ENCODE results near the gene CASKIN2. TPM values are rescaled to one million over a fixed set of nuclear protein-coding genes. Genes with fewer than 3 reads are reported as not detected.

CASKIN2 gene
- polyA plus RNA-seq, 6 donors from 2014 or later: 0.29 TPM; not detected in 5

Other genes with a start within 250 kb of the CASKIN2 start
- 100 to 1,000 TPM in 5 of 6 donors, 10 to 100 TPM in 1; 95.1 to 133 (median 105) TPM for gene MIF4GD, start 244.3 kb downstream of the CASKIN2 start, polyA plus RNA-seq (ENCODE audit: low read depth in 6 of 6)
- gene SLC25A19, start 226.1 kb downstream of the CASKIN2 start, polyA plus RNA-seq (ENCODE audit: low read depth in 6 of 6): 10 to 100 TPM; 26.1 to 41.8 (median 31.3) TPM
- 100 to 1,000 TPM; 281 to 361 (median 305) TPM for gene GRB2, start 109.9 kb downstream of the CASKIN2 start, polyA plus RNA-seq (ENCODE audit: low read depth in 6 of 6)
- gene TMEM94, start 58.9 kb downstream of the CASKIN2 start, polyA plus RNA-seq (ENCODE audit: low read depth in 6 of 6): 10 to 100 TPM in 2 of 6 donors, 1 to 10 TPM in 4; 6.3 to 25.9 (median 9.0) TPM
- 10 to 100 TPM; 18.3 to 42.3 (median 23.7) TPM for gene TSEN54, start 991 bp upstream of the CASKIN2 start, polyA plus RNA-seq (ENCODE audit: low read depth in 6 of 6)
- gene LLGL2, start 10.2 kb upstream of the CASKIN2 start, polyA plus RNA-seq (ENCODE audit: low read depth in 6 of 6): 10 to 100 TPM in 3 of 6 donors, 1 to 10 TPM in 3; 6.1 to 14.4 (median 10.4) TPM
- gene MYO15B, start 72.3 kb upstream of the CASKIN2 start, polyA plus RNA-seq (ENCODE audit: low read depth in 6 of 6): 1 to 10 TPM; 2.9 to 5.9 (median 3.5) TPM
- gene SMIM5, start 117.9 kb upstream of the CASKIN2 start, polyA plus RNA-seq (ENCODE audit: low read depth in 6 of 6): 1 to 10 TPM in 2 of 6 donors, under 1 TPM in 2, not detected in 2; 0.24 to 1.3 (median 1.1) TPM
- 10 to 100 TPM in 5 of 6 donors, 1 to 10 TPM in 1; 3.6 to 29.4 (median 16.3) TPM for gene RECQL5, start 151.6 kb upstream of the CASKIN2 start, polyA plus RNA-seq (ENCODE audit: low read depth in 6 of 6)
- 100 to 1,000 TPM in 1 of 6 donors, 10 to 100 TPM in 5; 72.3 to 105 (median 95.6) TPM for gene SAP30BP, start 151.8 kb upstream of the CASKIN2 start, polyA plus RNA-seq (ENCODE audit: low read depth in 6 of 6)
- gene ITGB4, start 205.9 kb upstream of the CASKIN2 start, polyA plus RNA-seq (ENCODE audit: low read depth in 6 of 6): 1 to 10 TPM in 2 of 6 donors, under 1 TPM in 2, not detected in 2; 0.67 to 1.6 (median 1.1) TPM
- 10 to 100 TPM in 4 of 6 donors, 1 to 10 TPM in 2; 8.3 to 21.9 (median 14.6) TPM for gene GALK1, start 249.7 kb upstream of the CASKIN2 start, polyA plus RNA-seq (ENCODE audit: low read depth in 6 of 6)

Data from naive B cell (primary cell).